OCI-LY3 (cell line): ENCODE measurements around the gene PNPLA7.

ENCODE experiments used
- EZH2phosphoT487 ChIP-seq: fragments of 200-600 bp; shearing (Covaris generic); IDR thresholded peaks from 2 replicates; pipeline ENCODE4 v1.6.1; 2018; ENCODE audit warnings: antibody characterized with exemption, mixed run types, low read depth
- TF ChIP-seq, protein P1 (sequence below): fragments of 200-600, 300-600 bp; sonication (generic); IDR thresholded peaks from 2 replicates; pipeline ENCODE4 v1.5.1; 2014; ENCODE audit warnings: antibody characterized with exemption, low read length, low read depth

DNA sequence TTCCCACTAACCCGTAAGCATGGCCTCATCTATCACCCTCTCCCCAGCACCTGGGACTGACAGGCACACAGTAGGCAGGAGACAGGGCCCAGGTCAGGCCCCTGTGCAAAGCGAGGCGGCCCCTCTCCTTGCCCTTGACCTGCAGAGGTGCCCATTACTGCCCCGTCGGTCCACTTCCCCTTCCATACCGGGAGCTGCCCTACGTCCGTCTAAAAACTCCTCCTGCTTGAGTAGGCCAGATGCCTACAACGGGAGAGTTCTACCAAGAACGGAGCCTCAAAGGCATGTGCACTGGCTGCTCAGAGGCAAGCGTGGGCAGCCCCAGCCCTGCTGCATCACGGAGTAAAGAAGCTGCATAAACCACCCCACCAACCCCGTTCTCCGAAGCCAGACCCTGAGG is 33.1 kb upstream of the PNPLA7 start:
- TF ChIP-seq, protein P1, sequence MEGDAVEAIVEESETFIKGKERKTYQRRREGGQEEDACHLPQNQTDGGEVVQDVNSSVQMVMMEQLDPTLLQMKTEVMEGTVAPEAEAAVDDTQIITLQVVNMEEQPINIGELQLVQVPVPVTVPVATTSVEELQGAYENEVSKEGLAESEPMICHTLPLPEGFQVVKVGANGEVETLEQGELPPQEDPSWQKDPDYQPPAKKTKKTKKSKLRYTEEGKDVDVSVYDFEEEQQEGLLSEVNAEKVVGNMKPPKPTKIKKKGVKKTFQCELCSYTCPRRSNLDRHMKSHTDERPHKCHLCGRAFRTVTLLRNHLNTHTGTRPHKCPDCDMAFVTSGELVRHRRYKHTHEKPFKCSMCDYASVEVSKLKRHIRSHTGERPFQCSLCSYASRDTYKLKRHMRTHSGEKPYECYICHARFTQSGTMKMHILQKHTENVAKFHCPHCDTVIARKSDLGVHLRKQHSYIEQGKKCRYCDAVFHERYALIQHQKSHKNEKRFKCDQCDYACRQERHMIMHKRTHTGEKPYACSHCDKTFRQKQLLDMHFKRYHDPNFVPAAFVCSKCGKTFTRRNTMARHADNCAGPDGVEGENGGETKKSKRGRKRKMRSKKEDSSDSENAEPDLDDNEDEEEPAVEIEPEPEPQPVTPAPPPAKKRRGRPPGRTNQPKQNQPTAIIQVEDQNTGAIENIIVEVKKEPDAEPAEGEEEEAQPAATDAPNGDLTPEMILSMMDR: no peak
- TF ChIP-seq EZH2phosphoT487: no peak
